Esophagus squamous epithelium (tissue), 4 donors: Measurements from ENCODE around the gene GRK5.

Source experiments
- CTCF ChIP-seq, 6 experiments: fragments of 450-650 bp in 4 of 6; fragments of 200-600 bp in 2 of 6; sonication (generic) in 2 of 6; IDR thresholded peaks; one replicate each; pipeline ENCODE4 v1.5.1; 2016 to 2019; ENCODE audit warnings: antibody characterized with exemption in 6 of 6, mild to moderate bottlenecking in 4 of 6, moderate library complexity in 4 of 6
- POLR2A ChIP-seq, 4 donors: fragments of 450-650 bp; IDR thresholded peaks; one replicate each; pipeline ENCODE4 v1.6.1; 2017; ENCODE audit warnings: antibody characterized with exemption in 4 of 4, mild to moderate bottlenecking in 4 of 4, moderate library complexity in 3 of 4

DNA sequence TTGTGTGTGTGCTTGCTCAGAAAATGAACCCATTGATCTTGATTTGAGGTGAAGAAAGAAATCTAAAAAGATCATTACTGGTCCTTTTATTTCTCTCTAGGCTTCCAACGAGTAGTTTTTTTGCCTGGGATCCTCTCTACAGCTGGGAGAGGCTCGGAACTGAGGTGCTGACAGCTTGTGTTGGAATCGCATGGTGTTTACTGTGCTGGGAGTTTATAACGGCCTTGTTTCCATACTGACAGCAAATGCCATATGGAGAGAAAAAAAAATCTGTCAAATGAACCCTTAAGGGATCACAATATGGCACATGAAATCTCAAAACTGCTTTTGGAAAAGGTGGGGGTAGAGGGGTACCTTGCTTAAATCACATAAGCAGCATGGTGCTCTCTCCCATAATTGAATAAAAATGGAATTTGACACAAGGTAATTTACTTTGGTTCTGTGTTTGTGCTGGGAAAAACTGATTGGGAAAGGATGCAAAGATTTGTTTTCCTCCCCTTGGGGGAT is 170.1 kb downstream of the GRK5 start:
- no peak for TF ChIP-seq CTCF (IDR thresholded peaks at IDR 0.05)
- no peak for TF ChIP-seq POLR2A (IDR thresholded peaks at IDR 0.05)
